ENCODE data around the gene KRR1. TPM values are rescaled to one million over a fixed set of nuclear protein-coding genes. Genes with fewer than 3 reads are reported as not detected.

Gene KRR1
- total RNA-seq, 4 donors from 2014 or later = 11.5 to 37.1 (median 24.7) TPM

- Histone ChIP-seq H3K4me3 (no peak overlapping the region), H3K27ac (no peak overlapping the region), H3K36me3 (no peaks in the 10 kb centered on the region), H3K27me3 (no peaks in the 10 kb centered on the region), H3K4me1 (no peaks in the 10 kb centered on the region), H3K9me3 (no peaks in the 10 kb centered on the region)
- TF ChIP-seq POLR2A (IDR thresholded peaks at IDR 0.05) (no peak), CTCF (IDR thresholded peaks at IDR 0.05) (no peak)
- no peak for DNase-seq
These were observed 18.4 kb upstream of the KRR1 start for GRCh38 chr12:75529826-75530225.

- Histone ChIP-seq H3K9me3 (no peaks in the 10 kb centered on the region), H3K36me3 (no peaks in the 10 kb centered on the region), H3K27ac (no peak overlapping the region), H3K4me3 (no peak overlapping the region), H3K4me1 (no peaks in the 10 kb centered on the region), H3K27me3 (no peaks in the 10 kb centered on the region)
- no peak for DNase-seq
- TF ChIP-seq CTCF (IDR thresholded peaks at IDR 0.05) (no peak), POLR2A (IDR thresholded peaks at IDR 0.05) (no peak)
These were observed 17.9 kb upstream of the KRR1 start for GRCh38 chr12:75529316-75529715.

- H3K27ac ChIP-seq = no peak overlapping the region
- no peak for TF ChIP-seq CTCF (IDR thresholded peaks at IDR 0.05)
- no peaks in the 10 kb centered on the region for H3K4me1 ChIP-seq
- H3K4me3 ChIP-seq = no peak overlapping the region
- DNase-seq = no peak
- no peaks in the 10 kb centered on the region for H3K9me3 ChIP-seq
- no peaks in the 10 kb centered on the region for H3K36me3 ChIP-seq
- no peaks in the 10 kb centered on the region for H3K27me3 ChIP-seq
These were observed 17.3 kb upstream of the KRR1 start for GRCh38 chr12:75528692-75529091.

GRCh38 chr12:75528272-75528671 lies 16.9 kb upstream of the KRR1 start:
- H3K4me3 ChIP-seq = no peak overlapping the region
- no peaks in the 10 kb centered on the region for H3K4me1 ChIP-seq
- no peak overlapping the region for H3K27ac ChIP-seq
- no peaks in the 10 kb centered on the region for H3K36me3 ChIP-seq
- H3K27me3 ChIP-seq = no peaks in the 10 kb centered on the region
- no peak for DNase-seq
- no peaks in the 10 kb centered on the region for H3K9me3 ChIP-seq
- TF ChIP-seq CTCF (IDR thresholded peaks at IDR 0.05) (no peak), POLR2A (IDR thresholded peaks at IDR 0.05) (no peak)

- peak in 2 of 3 donors; percentile 17 to 49 for DNase-seq
- TF ChIP-seq CTCF (IDR thresholded peaks at IDR 0.05) (peak; percentile 32 to 80 (median 70)), POLR2A (IDR thresholded peaks at IDR 0.05) (no peak)
- Histone ChIP-seq H3K27me3 (no peaks in the 10 kb centered on the region), H3K27ac (no peak overlapping the region), H3K4me1 (no peaks in the 10 kb centered on the region), H3K4me3 (no peak overlapping the region), H3K9me3 (no peaks in the 10 kb centered on the region), H3K36me3 (no peaks in the 10 kb centered on the region)
These were observed 15.5 kb upstream of the KRR1 start for GRCh38 chr12:75526655-75527511.
